K562 (cell line): ENCODE measurements around the gene RAB31. TPM values are rescaled to one million over a fixed set of nuclear protein-coding genes. Genes with fewer than 3 reads are reported as not detected.

Source experiments
- CBX5 ChIP-seq: IDR thresholded peaks from 2 replicates; pipeline ENCODE4 v1.6.1; 2014; ENCODE audit warnings: low read depth, borderline replicate concordance
- CXXC5 ChIP-seq: fragments of 250-450 bp; sonication (Bioruptor Pico); IDR thresholded peaks from 2 replicates; pipeline ENCODE4 v1.8.0; 2022; ENCODE audit warnings: inconsistent platforms, mild to moderate bottlenecking, moderate library complexity
- HCFC1 ChIP-seq: IDR thresholded peaks from 2 replicates; pipeline ENCODE4 v1.6.1; 2012; ENCODE audit warnings: low read depth, low read length, improper control_type of control experiment
- HLTF ChIP-seq: fragments of 450-650 bp; IDR thresholded peaks from 2 replicates; pipeline ENCODE4 v1.6.1; 2016
- HNRNPK ChIP-seq: fragments of 200-400 bp; formaldehyde crosslinking; IDR thresholded peaks from one replicate; pipeline ENCODE4 v1.6.1; 2018; ENCODE audit warnings: mild to moderate bottlenecking, low read depth, low read length; ENCODE audit not compliant: poor library complexity, severe bottlenecking
- MCM5 ChIP-seq: fragments of 450-650 bp; IDR thresholded peaks from 2 replicates; pipeline ENCODE4 v1.6.1; 2016; ENCODE audit warnings: low read depth
- MEIS2 ChIP-seq: fragments of 450-650 bp; IDR thresholded peaks from 2 replicates; pipeline ENCODE4 v1.6.1; 2014; ENCODE audit warnings: mild to moderate bottlenecking; ENCODE audit not compliant: partially characterized antibody
- MYC ChIP-seq, 2 experiments: fragments of 250-450 bp in 1 of 2; sonication (Bioruptor Pico) in 1 of 2; IDR thresholded peaks; 2 replicates each; pipeline versions ENCODE4 v1.5.1 to v1.6.1; 2012 to 2021; ENCODE audit warnings: low read depth in 2 of 2, borderline replicate concordance in 1 of 2, improper control_type of control experiment in 1 of 2, low read length in 1 of 2, mild to moderate bottlenecking in 1 of 2, moderate library complexity in 1 of 2
- NFRKB ChIP-seq: fragments of 450-650 bp; IDR thresholded peaks from 2 replicates; pipeline ENCODE4 v1.6.1; 2016; ENCODE audit warnings: low read depth
- OTX1 ChIP-seq: fragments of 450-650 bp; formaldehyde crosslinking; IDR thresholded peaks from 2 replicates; pipeline ENCODE4 v1.4.0; 2022; ENCODE audit warnings: mild to moderate bottlenecking
- POLR2A ChIP-seq: fragments of 450-650 bp; conservative IDR thresholded peaks from 2 replicates; pipeline ENCODE4 v1.6.1; 2016
- PTTG1 ChIP-seq: fragments of 450-650 bp; IDR thresholded peaks from 2 replicates; pipeline ENCODE4 v1.6.1; 2016; ENCODE audit warnings: low read depth, mild to moderate bottlenecking, missing genetic modification characterization, missing compliant biosample characterization
- SOX6 ChIP-seq: fragments of 450-650 bp; IDR thresholded peaks from 2 replicates; pipeline ENCODE4 v1.6.1; 2014; ENCODE audit warnings: mild to moderate bottlenecking
- SRSF1 ChIP-seq: fragments of 200-400 bp; formaldehyde crosslinking; IDR thresholded peaks from 2 replicates; pipeline ENCODE4 v1.6.1; 2017; ENCODE audit warnings: mild to moderate bottlenecking, low read depth, low read length, moderate library complexity
- TCF7L2 ChIP-seq: fragments of 150-350 bp; IDR thresholded peaks from 2 replicates; pipeline ENCODE4 v1.6.1; 2016; ENCODE audit warnings: low read depth, mild to moderate bottlenecking, low read length, moderate library complexity
- TCFL5 ChIP-seq: fragments of 250-450 bp; sonication (Bioruptor Pico); conservative IDR thresholded peaks from 2 replicates; pipeline ENCODE4 v1.6.1; 2021; ENCODE audit warnings: mild to moderate bottlenecking, moderate library complexity, matching md5 sums
- TEAD2 ChIP-seq: fragments of 450-650 bp; IDR thresholded peaks from 2 replicates; pipeline ENCODE4 v1.6.1; 2016; ENCODE audit warnings: missing genetic modification characterization, control low read depth, missing compliant biosample characterization
- TFAM ChIP-seq: fragments of 250-450 bp; sonication (Bioruptor Pico); conservative IDR thresholded peaks from 2 replicates; pipeline ENCODE4 v1.5.0; 2021; ENCODE audit warnings: mild to moderate bottlenecking, moderate library complexity
- XRCC3 ChIP-seq: fragments of 450-650 bp; IDR thresholded peaks from 2 replicates; pipeline ENCODE4 v1.6.1; 2017; ENCODE audit warnings: mild to moderate bottlenecking, moderate library complexity
- ZNF124 ChIP-seq: sonication (generic); formaldehyde crosslinking; IDR thresholded peaks from 2 replicates; pipeline ENCODE4 v1.8.1; 2022; ENCODE audit warnings: missing genetic modification reagents
- ZNF143 ChIP-seq: sonication (generic); formaldehyde crosslinking; IDR thresholded peaks from 2 replicates; pipeline ENCODE4 v1.9.0; 2022; ENCODE audit warnings: mild to moderate bottlenecking, missing genetic modification reagents
- ZNF232 ChIP-seq: sonication (generic); formaldehyde crosslinking; IDR thresholded peaks from 2 replicates; pipeline ENCODE4 v1.8.0; 2022; ENCODE audit warnings: mild to moderate bottlenecking, missing genetic modification reagents
- polyA plus RNA-seq, 8 experiments: library from polyadenylated mRNA; depleted of rRNA in 4 of 8; stranded (reverse) in 5 of 8; unstranded in 3 of 8; fragments of >200 nt; fragmentation: Nextera tagmentation in 2 of 8; fragmentation: Illumina TruSeq in 1 of 8; extraction: Ambion mirVana in 2 of 8; extraction: Trizol in 1 of 8; gene quantifications; 2 replicates each; pipeline versions ENCODE4 v1.2.1 to v1.2.3, GENCODE V29; 2011 to 2014; ENCODE audit warnings: inconsistent platforms in 1 of 8, missing spikeins in 1 of 8
- total RNA-seq, 7 experiments: library from RNA; depleted of rRNA in 6 of 7; stranded (reverse); fragments of >200 nt in 6 of 7; fragmentation: Illumina TruSeq in 2 of 7; extraction: Trizol in 2 of 7; gene quantifications; 2 replicates each; pipeline versions ENCODE4 v1.2.1 to v1.2.3, GENCODE V29; 2011 to 2021; ENCODE audit warnings: low replicate concordance in 1 of 7
- TF ChIP-seq, protein P1 (sequence below): sonication (generic); formaldehyde crosslinking; IDR thresholded peaks from 2 replicates; pipeline ENCODE4 v1.8.0; 2022; ENCODE audit warnings: mild to moderate bottlenecking, missing genetic modification reagents
- TF ChIP-seq, protein P2 (sequence below): sonication (generic); formaldehyde crosslinking; IDR thresholded peaks from 2 replicates; pipeline ENCODE4 v1.8.0; 2023; ENCODE audit warnings: mild to moderate bottlenecking, missing genetic modification reagents
- TF ChIP-seq, protein P3 (sequence below): fragments of 250-450 bp; sonication (Bioruptor Pico); IDR thresholded peaks from 2 replicates; pipeline ENCODE4 v1.8.0; 2021; ENCODE audit warnings: moderate library complexity, mild to moderate bottlenecking, inconsistent platforms

RAB31 gene
- total and polyA plus RNA-seq, 9 of the 15 experiments (the other 6 are each of a cell fraction or from before 2014, with no cell fraction given) = 20.7 to 70.4 (median 41.3) TPM

DNA sequence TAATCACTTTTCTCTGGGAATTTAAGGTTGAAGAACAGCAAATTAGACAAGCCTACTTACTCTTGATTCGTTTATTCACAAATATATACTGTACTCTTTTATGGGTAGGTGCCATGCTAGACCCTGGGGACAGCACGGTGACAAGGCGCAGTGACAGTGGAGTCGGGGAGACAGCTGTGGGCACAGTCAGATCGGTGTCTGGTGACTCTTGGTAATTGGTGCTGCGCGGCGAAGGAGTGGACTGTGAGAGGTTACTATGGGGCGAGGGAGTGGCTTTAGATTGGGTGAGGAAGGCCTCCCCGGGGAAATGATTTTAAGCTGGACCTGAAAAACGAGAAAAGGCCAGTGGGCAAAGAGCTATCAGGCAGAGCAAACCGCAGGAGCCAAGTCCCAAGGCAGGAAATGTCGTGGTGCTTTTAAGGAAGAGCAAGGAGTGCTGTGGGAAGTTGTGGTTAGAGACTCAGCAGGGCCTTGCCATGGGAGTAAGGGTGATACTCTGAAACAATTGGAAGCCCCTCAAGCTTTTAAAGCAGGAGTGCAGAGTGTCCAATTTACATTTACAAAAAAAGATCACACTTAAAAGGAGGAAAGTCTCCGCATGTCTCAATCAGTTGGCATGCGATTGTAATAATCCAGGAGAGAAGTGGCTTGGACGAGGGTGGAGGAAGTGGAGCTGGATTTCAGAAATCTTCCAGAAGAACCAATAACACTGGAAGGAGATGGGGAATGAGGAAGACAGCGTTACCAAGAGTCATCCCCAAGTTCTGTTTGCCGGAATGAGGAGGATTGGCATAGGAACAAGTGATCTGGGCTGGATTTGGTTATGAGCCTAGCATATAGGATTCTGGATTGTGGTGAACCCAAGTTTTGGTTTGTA is 141.5 kb downstream of the RAB31 start (continued):
- TF ChIP-seq, protein P1, sequence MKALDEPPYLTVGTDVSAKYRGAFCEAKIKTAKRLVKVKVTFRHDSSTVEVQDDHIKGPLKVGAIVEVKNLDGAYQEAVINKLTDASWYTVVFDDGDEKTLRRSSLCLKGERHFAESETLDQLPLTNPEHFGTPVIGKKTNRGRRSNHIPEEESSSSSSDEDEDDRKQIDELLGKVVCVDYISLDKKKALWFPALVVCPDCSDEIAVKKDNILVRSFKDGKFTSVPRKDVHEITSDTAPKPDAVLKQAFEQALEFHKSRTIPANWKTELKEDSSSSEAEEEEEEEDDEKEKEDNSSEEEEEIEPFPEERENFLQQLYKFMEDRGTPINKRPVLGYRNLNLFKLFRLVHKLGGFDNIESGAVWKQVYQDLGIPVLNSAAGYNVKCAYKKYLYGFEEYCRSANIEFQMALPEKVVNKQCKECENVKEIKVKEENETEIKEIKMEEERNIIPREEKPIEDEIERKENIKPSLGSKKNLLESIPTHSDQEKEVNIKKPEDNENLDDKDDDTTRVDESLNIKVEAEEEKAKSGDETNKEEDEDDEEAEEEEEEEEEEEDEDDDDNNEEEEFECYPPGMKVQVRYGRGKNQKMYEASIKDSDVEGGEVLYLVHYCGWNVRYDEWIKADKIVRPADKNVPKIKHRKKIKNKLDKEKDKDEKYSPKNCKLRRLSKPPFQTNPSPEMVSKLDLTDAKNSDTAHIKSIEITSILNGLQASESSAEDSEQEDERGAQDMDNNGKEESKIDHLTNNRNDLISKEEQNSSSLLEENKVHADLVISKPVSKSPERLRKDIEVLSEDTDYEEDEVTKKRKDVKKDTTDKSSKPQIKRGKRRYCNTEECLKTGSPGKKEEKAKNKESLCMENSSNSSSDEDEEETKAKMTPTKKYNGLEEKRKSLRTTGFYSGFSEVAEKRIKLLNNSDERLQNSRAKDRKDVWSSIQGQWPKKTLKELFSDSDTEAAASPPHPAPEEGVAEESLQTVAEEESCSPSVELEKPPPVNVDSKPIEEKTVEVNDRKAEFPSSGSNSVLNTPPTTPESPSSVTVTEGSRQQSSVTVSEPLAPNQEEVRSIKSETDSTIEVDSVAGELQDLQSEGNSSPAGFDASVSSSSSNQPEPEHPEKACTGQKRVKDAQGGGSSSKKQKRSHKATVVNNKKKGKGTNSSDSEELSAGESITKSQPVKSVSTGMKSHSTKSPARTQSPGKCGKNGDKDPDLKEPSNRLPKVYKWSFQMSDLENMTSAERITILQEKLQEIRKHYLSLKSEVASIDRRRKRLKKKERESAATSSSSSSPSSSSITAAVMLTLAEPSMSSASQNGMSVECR (CRISPR knock-in tag) = no peak
- TF ChIP-seq HNRNPK (no peak), MEIS2 (no peak), CBX5 (no peak), SOX6 (peak; percentile 54; the same call in 1 of the 2 replicates), POLR2A (0 out of 2 replicates have a peak, but pooled peaks have one; percentile 41), TCF7L2 (no peak), ZNF124 (no peak), TEAD2 (no peak), NFRKB (peak; percentile 65; the same call in 1 of the 2 replicates), MYC (IDR thresholded peaks at IDR 0.05; ENCODE audit: low read depth, low read length) (0 out of 2 replicates have a peak, but pooled peaks have one; percentile 12), MYC (CRISPR knock-in tag; IDR thresholded peaks at IDR 0.05; ENCODE audit: borderline replicate concordance, low read depth) (peak; percentile 57; the same call in 1 of the 2 replicates), ZNF143 (CRISPR knock-in tag) (no peak), XRCC3 (no peak), SRSF1 (no peak), ZNF232 (CRISPR knock-in tag) (no peak), TFAM (CRISPR knock-in tag) (no peak), MCM5 (no peak), CXXC5 (CRISPR knock-in tag) (peak; percentile 70), TCFL5 (CRISPR knock-in tag) (no peak), HLTF (peak; percentile 12; the same call in 1 of the 2 replicates), PTTG1 (tag) (no peak), OTX1 (CRISPR knock-in tag) (no peak), HCFC1 (no peak)
- TF ChIP-seq, protein P2, sequence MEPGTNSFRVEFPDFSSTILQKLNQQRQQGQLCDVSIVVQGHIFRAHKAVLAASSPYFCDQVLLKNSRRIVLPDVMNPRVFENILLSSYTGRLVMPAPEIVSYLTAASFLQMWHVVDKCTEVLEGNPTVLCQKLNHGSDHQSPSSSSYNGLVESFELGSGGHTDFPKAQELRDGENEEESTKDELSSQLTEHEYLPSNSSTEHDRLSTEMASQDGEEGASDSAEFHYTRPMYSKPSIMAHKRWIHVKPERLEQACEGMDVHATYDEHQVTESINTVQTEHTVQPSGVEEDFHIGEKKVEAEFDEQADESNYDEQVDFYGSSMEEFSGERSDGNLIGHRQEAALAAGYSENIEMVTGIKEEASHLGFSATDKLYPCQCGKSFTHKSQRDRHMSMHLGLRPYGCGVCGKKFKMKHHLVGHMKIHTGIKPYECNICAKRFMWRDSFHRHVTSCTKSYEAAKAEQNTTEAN (CRISPR knock-in tag) = no peak
- TF ChIP-seq, protein P3, sequence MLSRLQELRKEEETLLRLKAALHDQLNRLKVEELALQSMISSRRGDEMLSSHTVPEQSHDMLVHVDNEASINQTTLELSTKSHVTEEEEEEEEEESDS (CRISPR knock-in tag) = no peak
